ENCODE data around the gene FSIP2. TPM values are rescaled to one million over a fixed set of nuclear protein-coding genes. Genes with fewer than 3 reads are reported as not detected.

The FSIP2 gene, protein sequence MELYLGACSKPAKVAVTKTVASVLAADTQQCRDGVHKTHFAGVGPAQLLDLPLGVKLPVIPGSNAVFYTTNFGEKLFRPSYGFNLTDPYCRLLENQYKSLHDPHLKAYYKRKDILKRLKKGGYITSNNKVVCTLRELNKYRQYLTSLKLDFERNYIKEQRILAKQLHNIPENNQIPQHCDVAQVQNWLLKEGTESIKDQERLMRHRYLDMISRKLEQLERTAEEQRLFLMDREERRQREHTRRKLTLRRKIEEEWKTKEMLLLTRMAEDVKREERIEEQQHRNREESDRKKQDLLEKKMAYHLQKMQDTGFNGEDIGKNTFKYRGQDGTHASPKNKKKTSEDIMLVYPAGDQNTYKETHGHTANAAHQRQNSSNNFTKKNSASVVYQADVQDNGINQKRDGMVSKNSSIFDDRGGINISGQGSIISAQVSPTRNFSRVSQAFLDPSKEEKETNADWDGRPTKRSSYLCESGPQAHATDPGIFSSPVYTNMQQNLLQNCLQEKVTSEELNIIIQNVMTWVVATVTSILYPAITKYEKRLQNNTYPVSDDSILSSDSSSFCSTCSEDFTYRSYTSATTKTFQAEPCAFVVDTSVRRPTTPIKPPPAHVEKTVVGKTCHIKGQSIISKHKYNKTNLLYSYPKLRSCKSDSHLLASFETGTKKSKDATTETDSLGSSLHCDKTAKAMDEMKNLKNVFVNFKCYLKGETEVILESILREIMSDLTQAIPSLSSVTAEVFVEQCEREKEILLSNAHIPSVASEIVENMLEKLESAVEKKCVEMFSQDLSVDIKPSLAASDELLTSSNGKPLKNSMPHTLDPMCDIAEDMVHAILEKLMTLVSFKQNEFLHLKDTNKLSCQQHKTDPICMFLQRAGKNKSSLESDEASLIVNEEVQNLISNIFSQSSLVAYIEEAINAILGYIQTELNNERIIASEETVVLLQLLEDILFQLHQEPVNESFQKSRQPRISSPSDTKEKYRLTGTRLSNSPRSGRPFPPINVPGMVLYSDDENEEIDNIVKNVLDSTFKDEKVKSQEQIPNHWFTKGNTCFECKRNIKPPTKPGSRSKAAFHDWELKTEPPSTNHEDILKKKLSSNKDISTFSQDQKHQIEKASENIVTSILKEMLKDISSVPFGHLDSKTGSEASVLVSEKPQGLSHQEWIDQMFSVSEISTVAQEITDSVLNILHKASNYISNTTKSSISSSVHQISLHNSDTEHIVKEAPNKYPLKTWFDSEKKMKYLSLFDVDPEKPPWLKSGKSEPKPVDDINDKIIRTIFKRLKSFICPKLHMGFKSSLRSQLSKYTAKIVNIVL (N-terminal part only)
- total RNA-seq (0.16 and 0.24 TPM in 2 replicates), polyA plus RNA-seq (0.02 and 0.04 TPM in 2 replicates), polyA minus RNA-seq (0.24 and 0.49 TPM in 2 replicates), Bru-seq, nascent RNA (percentile 24 among the genes with signal in this experiment), BruChase-seq, experiment 1, labeled RNA remaining after a 6-hour chase (percentile 22 among the genes with signal in this experiment), BruChase-seq, experiment 2, labeled RNA remaining after a 2-hour chase (percentile 34 among the genes with signal in this experiment)
- polyA plus RNA-seq (2011; cell fraction: cytosol; rRNA removed), result under 0.01 and 0.01 TPM in 2 replicates
- polyA plus RNA-seq (2011; cell fraction: nucleus; rRNA removed), result 0.32 and 0.41 TPM in 2 replicates
- polyA plus RNA-seq (2012), result 0.04 and 0.09 TPM in 2 replicates
- not detected for polyA minus RNA-seq (2011; cell fraction: cytosol; rRNA and poly(A)+ RNA removed)
- 1.3 and 2.0 TPM in 2 replicates for polyA minus RNA-seq (2011; cell fraction: nucleus; rRNA and poly(A)+ RNA removed)
- long read RNA-seq, partial matches to known transcripts, result 0 of 1 reads
- long read RNA-seq, other reads (novel, unspliced or antisense), result 1 of 1 reads

DNA sequence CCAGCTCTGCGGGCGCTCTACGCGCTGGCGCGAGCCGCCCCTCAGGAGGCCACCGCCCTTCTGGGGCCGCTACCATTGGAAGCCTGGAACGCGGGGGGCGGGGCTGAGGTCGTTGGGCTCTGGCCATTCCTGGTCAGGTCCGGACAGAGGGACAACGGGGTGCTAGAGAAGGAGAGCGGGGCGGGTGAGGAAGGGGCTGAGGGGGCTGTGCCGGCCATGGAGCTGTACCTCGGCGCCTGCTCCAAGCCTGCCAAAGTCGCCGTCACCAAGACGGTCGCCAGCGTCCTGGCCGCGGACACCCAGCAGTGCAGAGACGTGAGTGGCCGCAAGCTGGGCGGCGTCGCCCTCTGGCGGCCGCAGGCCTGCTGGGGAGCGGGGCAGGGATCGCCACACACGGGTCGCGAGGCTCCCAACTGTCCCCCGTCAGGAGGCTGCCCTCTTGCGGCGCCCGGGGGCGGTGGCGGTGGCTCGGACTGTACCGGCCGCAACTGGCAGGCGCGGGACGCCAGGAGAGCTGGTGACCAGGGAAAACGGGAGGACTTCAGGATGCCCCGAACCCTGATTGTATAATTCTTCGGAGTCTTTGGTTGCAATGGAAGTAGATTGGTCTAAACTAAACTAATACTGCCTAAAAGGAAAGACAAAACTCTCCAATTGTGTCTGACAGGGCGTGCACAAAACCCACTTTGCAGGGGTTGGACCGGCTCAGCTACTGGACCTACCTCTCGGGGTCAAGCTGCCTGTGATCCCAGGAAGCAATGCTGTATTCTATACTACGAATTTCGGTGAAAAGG lies at the start of gene FSIP2:
Gene FSIP2 (plus strand): TSS at position 126 of the 794 bp plus-strand sequence. CDS start 91 bp downstream, at position 217.
- no TSS peak for BruUV-seq (replicated peaks)
- Histone ChIP-seq H3K27ac (ENCODE audit: insufficient read depth, low read depth, low read length) (no peak within 1 kb of the TSS), H3K79me2 (ENCODE audit: control insufficient read depth, insufficient read depth, low read length) (no peaks in the 10 kb centered on the region), H3K36me3 (ENCODE audit: control insufficient read depth in 2 of 2, extremely low read depth in 1 of 2, insufficient read depth in 2 of 2, low read length in 2 of 2) (no peaks in the 10 kb centered on the region), H4K20me1 (replicated peaks; ENCODE audit: control insufficient read depth, extremely low read depth, insufficient read depth, low read length) (no peaks in the 10 kb centered on the region), H3K4me3 (replicated peaks in 1 of 3; ENCODE audit: insufficient read depth in 1 of 3, low read depth in 1 of 3, low read length in 3 of 3) (peak within 1 kb of the TSS; percentile 28 to 50 (median 42)), H2AFZ (ENCODE audit: low read depth, low read length) (peak within 1 kb of the TSS; percentile 88), H3K4me1 (ENCODE audit: control insufficient read depth, extremely low read depth, insufficient read depth, low read length) (peaks cover 2% of the 10 kb centered on the region), H3K4me2 (ENCODE audit: insufficient read depth, low read length) (peak within 1 kb of the TSS; percentile 59), H3K9ac (replicated peaks; ENCODE audit: extremely low read depth, insufficient read depth, low read length) (no peak within 1 kb of the TSS), H3K9me3 (replicated peaks; ENCODE audit: control insufficient read depth, insufficient read depth, low read length) (no peaks in the 10 kb centered on the region), H3K9me1 (replicated peaks; ENCODE audit: control insufficient read depth, extremely low read depth, insufficient read depth, low read length) (no peaks in the 10 kb centered on the region), H3K27me3 (ENCODE audit: control insufficient read depth in 2 of 2, insufficient read depth in 2 of 2, low read length in 2 of 2) (peaks cover 0 to 2% of the 10 kb centered on the region in 2 experiments)
- FAIRE-seq, result peak; percentile 52
- dilution Hi-C loops (cut with MboI; ENCODE audit: extremely low pct_ligation_motif_present, low sequenced_read_pairs) (no loop called here), intact Hi-C loops (cut with micrococcal nuclease) (loop anchor here (1.0 to 2.0 kb wide), 4 partner anchors 448 to 1128 kb away; no protein-coding TSS in a partner anchor)
- TF ChIP-seq EZH2 (IDR thresholded peaks at IDR 0.05; ENCODE audit: borderline replicate concordance, low read depth, low read length, severe bottlenecking), result no peak
- TF ChIP-seq, protein P1, sequence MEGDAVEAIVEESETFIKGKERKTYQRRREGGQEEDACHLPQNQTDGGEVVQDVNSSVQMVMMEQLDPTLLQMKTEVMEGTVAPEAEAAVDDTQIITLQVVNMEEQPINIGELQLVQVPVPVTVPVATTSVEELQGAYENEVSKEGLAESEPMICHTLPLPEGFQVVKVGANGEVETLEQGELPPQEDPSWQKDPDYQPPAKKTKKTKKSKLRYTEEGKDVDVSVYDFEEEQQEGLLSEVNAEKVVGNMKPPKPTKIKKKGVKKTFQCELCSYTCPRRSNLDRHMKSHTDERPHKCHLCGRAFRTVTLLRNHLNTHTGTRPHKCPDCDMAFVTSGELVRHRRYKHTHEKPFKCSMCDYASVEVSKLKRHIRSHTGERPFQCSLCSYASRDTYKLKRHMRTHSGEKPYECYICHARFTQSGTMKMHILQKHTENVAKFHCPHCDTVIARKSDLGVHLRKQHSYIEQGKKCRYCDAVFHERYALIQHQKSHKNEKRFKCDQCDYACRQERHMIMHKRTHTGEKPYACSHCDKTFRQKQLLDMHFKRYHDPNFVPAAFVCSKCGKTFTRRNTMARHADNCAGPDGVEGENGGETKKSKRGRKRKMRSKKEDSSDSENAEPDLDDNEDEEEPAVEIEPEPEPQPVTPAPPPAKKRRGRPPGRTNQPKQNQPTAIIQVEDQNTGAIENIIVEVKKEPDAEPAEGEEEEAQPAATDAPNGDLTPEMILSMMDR (IDR thresholded peaks at IDR 0.05; ENCODE audit: extremely low read depth in 1 of 2, insufficient read depth in 1 of 2, low read depth in 1 of 2, low read length in 2 of 2), result peak; percentile 99 to 100
- ChIA-PET POLR2A (no interaction called here), CTCF (interaction anchor here (0.6 to 3.0 kb wide), 35 partner anchors 8 to 1671 kb away, joined by 3 to 25 read pairs (median 4); partner anchors contain the start of gene ZC3H15)
- peak; percentile 84 for DNase-seq (ENCODE audit: low read depth, low spot score)

All from endothelial cell of umbilical vein (primary cell).